Astrocyte (in vitro differentiated cells and primary cell): Measurements from ENCODE around the gene METTL27. TPM values are rescaled to one million over a fixed set of nuclear protein-coding genes. Genes with fewer than 3 reads are reported as not detected.
A peak's percentile ranks its signal among the peaks of the same experiment; 100 is the strongest.

Source experiments
- DNase-seq: peaks from one replicate; pipeline ENCODE4 v3.0.0-alpha.2; 2010; ENCODE audit warnings: low read depth
- FAIRE-seq: peaks from 2 replicates; lab custom pipeline; 2011; peaks lifted over from hg19 to GRCh38; lab: Jason Lieb, UNC
- H2AFZ ChIP-seq: 2 replicates; pipeline ENCODE4 v1.6.0; 2012; ENCODE audit warnings: low read depth, low read length, inconsistent platforms
- H3K27ac ChIP-seq: 2 replicates; pipeline ENCODE4 v1.5.1; 2011; ENCODE audit warnings: low read depth, low read length, inconsistent platforms
- H3K27me3 ChIP-seq: 2 replicates; pipeline ENCODE4 v1.6.0; 2011; ENCODE audit warnings: low read length, inconsistent platforms; ENCODE audit not compliant: insufficient read depth
- H3K36me3 ChIP-seq: 2 replicates; pipeline ENCODE4 v1.5.1; 2011; ENCODE audit warnings: low read length, inconsistent platforms; ENCODE audit not compliant: insufficient read depth
- H3K4me1 ChIP-seq: 2 replicates; pipeline ENCODE4 v1.5.1; 2011; ENCODE audit warnings: low read length, inconsistent platforms; ENCODE audit not compliant: insufficient read depth
- H3K4me2 ChIP-seq: 2 replicates; pipeline ENCODE4 v1.6.0; 2012; ENCODE audit warnings: low read length, inconsistent platforms
- H3K4me3 ChIP-seq: 2 replicates; pipeline ENCODE4 v1.5.1; 2011; ENCODE audit warnings: low read depth, mild to moderate bottlenecking, low read length, inconsistent platforms; ENCODE audit not compliant: insufficient read depth
- H3K79me2 ChIP-seq: 2 replicates; pipeline ENCODE4 v1.6.0; 2012; ENCODE audit warnings: mild to moderate bottlenecking, low read length, inconsistent platforms; ENCODE audit not compliant: insufficient read depth
- H3K9ac ChIP-seq: 2 replicates; pipeline ENCODE4 v1.6.0; 2012; ENCODE audit warnings: mild to moderate bottlenecking, low read length, inconsistent platforms
- H3K9me3 ChIP-seq: 2 replicates; pipeline ENCODE4 v1.5.1; 2012; ENCODE audit warnings: low read depth, mild to moderate bottlenecking, low read length, inconsistent platforms; ENCODE audit not compliant: insufficient read depth
- H4K20me1 ChIP-seq: 2 replicates; pipeline ENCODE4 v1.6.0; 2012; ENCODE audit warnings: low read length, inconsistent platforms; ENCODE audit not compliant: insufficient read depth
- H3K27ac Mint-ChIP-seq: one replicate; pipeline ENCODE4 v1.8.0; 2021; ENCODE audit warnings: mild to moderate bottlenecking, mixed read lengths; ENCODE audit not compliant: unreplicated experiment
- H3K27me3 Mint-ChIP-seq: one replicate; pipeline ENCODE4 v1.8.0; 2021; ENCODE audit warnings: low read depth, mixed read lengths; ENCODE audit not compliant: unreplicated experiment
- H3K36me3 Mint-ChIP-seq: one replicate; pipeline ENCODE4 v1.8.0; 2021; ENCODE audit warnings: low read depth, mixed read lengths; ENCODE audit not compliant: unreplicated experiment
- H3K4me1 Mint-ChIP-seq: one replicate; pipeline ENCODE4 v1.8.0; 2021; ENCODE audit warnings: low read depth, mixed read lengths; ENCODE audit not compliant: unreplicated experiment
- H3K4me3 Mint-ChIP-seq: one replicate; pipeline ENCODE4 v1.8.0; 2021; ENCODE audit warnings: mild to moderate bottlenecking, moderate library complexity, mixed read lengths; ENCODE audit not compliant: unreplicated experiment
- H3K9me3 Mint-ChIP-seq: one replicate; pipeline ENCODE4 v1.8.0; 2021; ENCODE audit warnings: mild to moderate bottlenecking, mixed read lengths; ENCODE audit not compliant: unreplicated experiment
- EZH2 ChIP-seq: IDR thresholded peaks from 2 replicates; pipeline ENCODE4 v1.6.1; 2012; ENCODE audit warnings: mild to moderate bottlenecking, low read length, inconsistent platforms; ENCODE audit not compliant: insufficient read depth
- total RNA-seq: library from RNA; stranded (reverse); gene quantifications from 2 replicates; pipeline ENCODE4 v1.2.1, GENCODE V29; 2021
- TF ChIP-seq, protein P1 (sequence below): IDR thresholded peaks from 2 replicates; pipeline ENCODE4 v1.5.1; 2011; ENCODE audit warnings: low read depth, mild to moderate bottlenecking, inconsistent platforms, low read length, moderate library complexity; ENCODE audit not compliant: insufficient read depth

Gene METTL27
- total RNA-seq, 1 donor from 2014 or later = 2.5 TPM

DNA sequence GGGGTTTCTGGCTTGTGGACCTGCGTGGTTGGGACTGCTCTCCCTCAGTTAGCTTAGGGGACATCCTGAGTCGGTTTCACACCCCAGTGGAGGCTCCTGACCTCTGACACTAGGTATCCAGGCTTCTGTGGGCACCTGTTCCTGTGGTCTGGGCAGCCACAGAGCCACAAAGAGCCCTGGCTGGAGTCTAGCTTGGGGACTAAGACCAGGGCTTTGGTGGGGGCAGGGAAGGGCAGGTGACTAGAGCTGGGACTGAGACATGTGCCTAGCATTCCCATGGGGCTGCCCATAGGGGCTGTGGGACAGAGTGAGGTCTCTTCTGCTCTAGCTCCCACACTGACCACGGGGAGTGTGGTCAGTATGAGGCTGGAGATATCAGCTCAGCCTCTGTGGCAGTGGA, 14.6 kb upstream of the METTL27 start:
- no peaks in the 10 kb centered on the region for H3K27me3 ChIP-seq
- no peaks in the 10 kb centered on the region for H3K9me3 ChIP-seq
- no peak overlapping the region for H3K9ac ChIP-seq
- DNase-seq = no peak
- no peaks in the 10 kb centered on the region for H3K79me2 ChIP-seq
- H3K4me3 Mint-ChIP-seq = no peak overlapping the region
- H3K4me2 ChIP-seq = no peak overlapping the region
- TF ChIP-seq, protein P1, sequence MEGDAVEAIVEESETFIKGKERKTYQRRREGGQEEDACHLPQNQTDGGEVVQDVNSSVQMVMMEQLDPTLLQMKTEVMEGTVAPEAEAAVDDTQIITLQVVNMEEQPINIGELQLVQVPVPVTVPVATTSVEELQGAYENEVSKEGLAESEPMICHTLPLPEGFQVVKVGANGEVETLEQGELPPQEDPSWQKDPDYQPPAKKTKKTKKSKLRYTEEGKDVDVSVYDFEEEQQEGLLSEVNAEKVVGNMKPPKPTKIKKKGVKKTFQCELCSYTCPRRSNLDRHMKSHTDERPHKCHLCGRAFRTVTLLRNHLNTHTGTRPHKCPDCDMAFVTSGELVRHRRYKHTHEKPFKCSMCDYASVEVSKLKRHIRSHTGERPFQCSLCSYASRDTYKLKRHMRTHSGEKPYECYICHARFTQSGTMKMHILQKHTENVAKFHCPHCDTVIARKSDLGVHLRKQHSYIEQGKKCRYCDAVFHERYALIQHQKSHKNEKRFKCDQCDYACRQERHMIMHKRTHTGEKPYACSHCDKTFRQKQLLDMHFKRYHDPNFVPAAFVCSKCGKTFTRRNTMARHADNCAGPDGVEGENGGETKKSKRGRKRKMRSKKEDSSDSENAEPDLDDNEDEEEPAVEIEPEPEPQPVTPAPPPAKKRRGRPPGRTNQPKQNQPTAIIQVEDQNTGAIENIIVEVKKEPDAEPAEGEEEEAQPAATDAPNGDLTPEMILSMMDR = no peak
- TF ChIP-seq EZH2 = no peak
- H2AFZ ChIP-seq = no peak overlapping the region
- H3K4me3 ChIP-seq = no peak overlapping the region
- no peak overlapping the region for H3K27ac Mint-ChIP-seq
- peaks cover 5% of the 10 kb centered on the region for H3K4me1 Mint-ChIP-seq
- no peaks in the 10 kb centered on the region for H4K20me1 ChIP-seq
- H3K36me3 Mint-ChIP-seq = no peaks in the 10 kb centered on the region
- H3K27me3 Mint-ChIP-seq = peaks cover 17% of the 10 kb centered on the region
- no peak overlapping the region for H3K27ac ChIP-seq
- no peaks in the 10 kb centered on the region for H3K9me3 Mint-ChIP-seq
- peaks cover 5% of the 10 kb centered on the region for H3K4me1 ChIP-seq
- H3K36me3 ChIP-seq = no peaks in the 10 kb centered on the region
- no peak for FAIRE-seq

DNA sequence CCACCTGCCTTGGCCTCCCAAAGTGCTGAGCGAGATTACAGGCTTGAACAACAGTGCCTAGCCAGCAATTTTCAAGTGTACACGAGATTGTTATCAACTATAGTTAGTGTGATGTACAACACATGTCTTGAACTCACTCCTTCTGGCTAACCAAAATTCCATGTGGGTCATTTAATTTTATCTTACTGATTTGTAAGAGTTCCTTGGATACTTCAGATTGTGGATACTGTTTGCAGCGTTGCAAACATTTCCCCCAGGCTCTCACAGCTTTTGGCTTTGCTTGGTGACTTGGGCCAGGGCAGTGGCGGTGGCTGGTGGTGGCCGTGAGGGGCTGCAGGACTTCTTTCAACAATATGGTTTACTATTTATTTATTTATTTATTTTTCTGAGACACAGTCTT, 10.2 kb upstream of the METTL27 start:
- Histone ChIP-seq H3K4me3 (no peak overlapping the region), H3K4me2 (no peak overlapping the region), H2AFZ (no peak overlapping the region), H3K79me2 (no peaks in the 10 kb centered on the region), H3K27me3 (no peaks in the 10 kb centered on the region), H4K20me1 (no peaks in the 10 kb centered on the region), H3K9ac (peak overlapping the region; percentile 84), H3K4me1 (peaks cover 25% of the 10 kb centered on the region), H3K36me3 (no peaks in the 10 kb centered on the region), H3K27ac (peak overlapping the region; percentile 98), H3K9me3 (no peaks in the 10 kb centered on the region)
- Mint-ChIP-seq H3K4me1 (peaks cover 33% of the 10 kb centered on the region), H3K27me3 (peaks cover 9% of the 10 kb centered on the region), H3K36me3 (no peaks in the 10 kb centered on the region), H3K27ac (peak overlapping the region; percentile 98), H3K4me3 (no peak overlapping the region), H3K9me3 (no peaks in the 10 kb centered on the region)
- DNase-seq (peak; percentile 32), FAIRE-seq (no peak)
- TF ChIP-seq, protein P1 = no peak
- TF ChIP-seq EZH2 = no peak

DNA sequence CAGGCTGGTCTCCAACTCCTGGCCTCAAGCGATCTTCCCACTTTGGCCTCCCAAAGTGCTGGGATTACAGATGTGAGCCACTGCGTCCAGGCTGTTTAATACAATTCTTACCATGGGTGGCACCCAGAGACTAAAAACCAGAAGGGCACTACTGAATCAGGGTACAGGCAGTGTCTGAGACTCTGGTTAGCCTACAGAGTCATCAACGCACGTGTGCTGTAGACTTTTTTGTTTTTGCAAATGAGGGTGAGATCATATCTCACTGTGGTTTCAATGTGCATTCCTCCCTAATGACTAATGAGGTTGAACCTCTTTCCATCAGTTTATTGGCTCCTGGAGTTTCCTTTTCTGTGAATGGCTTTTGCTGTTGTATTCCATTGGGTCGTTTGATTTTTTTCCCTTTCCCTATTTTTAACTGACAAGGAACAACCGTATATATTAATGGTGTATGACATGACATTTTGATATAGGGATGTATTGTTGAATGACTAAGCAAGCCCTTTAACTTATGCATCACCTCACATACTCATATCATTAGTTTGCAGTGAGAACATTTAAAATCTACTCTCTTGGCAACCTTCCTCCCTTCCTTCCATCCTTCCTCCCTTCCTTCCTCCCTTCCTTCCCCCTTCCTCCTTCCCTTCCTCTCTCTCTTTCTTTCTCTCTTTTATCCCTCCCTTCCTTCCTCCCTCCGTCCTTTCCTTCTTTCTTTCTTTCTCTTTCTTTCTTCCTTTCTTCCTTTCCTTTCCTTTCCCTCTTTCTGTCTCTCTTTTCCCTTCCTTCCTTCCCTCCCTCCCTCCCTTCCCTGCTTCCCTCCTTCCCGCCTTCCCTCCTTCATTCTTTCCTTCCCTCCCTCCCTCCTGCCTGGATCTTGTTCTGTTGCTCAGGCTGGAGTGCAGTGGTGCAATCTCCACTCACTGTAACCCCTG, 9.4 kb upstream of the METTL27 start:
- peak overlapping the region; percentile 84 for H3K9ac ChIP-seq
- H3K27me3 Mint-ChIP-seq = peaks cover 2% of the 10 kb centered on the region
- DNase-seq = peak; percentile 98

More for the DNA sequence above, 9.4 kb upstream of the METTL27 start:
- Histone ChIP-seq H4K20me1 (no peaks in the 10 kb centered on the region), H3K27me3 (no peaks in the 10 kb centered on the region), H2AFZ (no peak overlapping the region), H3K4me1 (peaks cover 25% of the 10 kb centered on the region), H3K9me3 (no peaks in the 10 kb centered on the region), H3K4me3 (peak overlapping the region; percentile 8), H3K4me2 (peak overlapping the region; percentile 74), H3K79me2 (no peaks in the 10 kb centered on the region), H3K27ac (peak overlapping the region; percentile 98), H3K36me3 (no peaks in the 10 kb centered on the region)
- peak; percentile 99 for FAIRE-seq
- Mint-ChIP-seq H3K4me1 (peaks cover 33% of the 10 kb centered on the region), H3K9me3 (no peaks in the 10 kb centered on the region), H3K4me3 (no peak overlapping the region), H3K36me3 (no peaks in the 10 kb centered on the region), H3K27ac (peak overlapping the region; percentile 98)
- TF ChIP-seq, protein P1 = no peak
- no peak for TF ChIP-seq EZH2
